ENCODE results near the gene WFDC1.
A peak's percentile ranks its signal among the peaks of the same experiment; 100 is the strongest.

The WFDC1 gene

GRCh38 chr16:84274515-84274914 lies 20.2 kb upstream of the WFDC1 start:
- no peak for DNase-seq

- DNase-seq: no peak
These were observed 19.0 kb upstream of the WFDC1 start for GRCh38 chr16:84275585-84276151.

- DNase-seq: peak; percentile 82 to 83
These were observed 17.3 kb upstream of the WFDC1 start for GRCh38 chr16:84277244-84277823.

GRCh38 chr16:84278333-84278732 lies 16.3 kb upstream of the WFDC1 start:
- no peak for DNase-seq

GRCh38 chr16:84278968-84279367 lies 15.7 kb upstream of the WFDC1 start:
- DNase-seq: no peak

- DNase-seq: no peak
These were observed 14.8 kb upstream of the WFDC1 start for GRCh38 chr16:84279881-84280280.

- no peak for DNase-seq
These were observed 13.6 kb upstream of the WFDC1 start for GRCh38 chr16:84281074-84281473.

- no peak for DNase-seq
These were observed 12.1 kb upstream of the WFDC1 start for GRCh38 chr16:84282533-84282932.

- DNase-seq: no peak
These were observed 11.1 kb upstream of the WFDC1 start for GRCh38 chr16:84283314-84284153.

- DNase-seq: no peak
These were observed 10.4 kb upstream of the WFDC1 start for GRCh38 chr16:84284154-84284722.

- DNase-seq: no peak
These were observed 8.0 kb upstream of the WFDC1 start for GRCh38 chr16:84286578-84287240.

GRCh38 chr16:84288902-84289301 lies 5.8 kb upstream of the WFDC1 start:
- no peak for DNase-seq

- no peak for DNase-seq
These were observed 3.5 kb upstream of the WFDC1 start for GRCh38 chr16:84291226-84291625.

- DNase-seq: no peak
These were observed 2.7 kb upstream of the WFDC1 start for GRCh38 chr16:84292011-84292410.

- DNase-seq: no peak
These were observed 1.3 kb upstream of the WFDC1 start for GRCh38 chr16:84293406-84293805.

- DNase-seq: no peak
These were observed 561 bp upstream of the WFDC1 start for GRCh38 chr16:84294117-84294516.

GRCh38 chr16:84295203-84295860 lies 654 bp downstream of the WFDC1 start:
- no peak for DNase-seq

- DNase-seq: no peak
These were observed 3.8 kb downstream of the WFDC1 start for GRCh38 chr16:84298376-84298899.

GRCh38 chr16:84299734-84300440 lies 5.2 kb downstream of the WFDC1 start:
- no peak for DNase-seq

- no peak for DNase-seq
These were observed 7.7 kb downstream of the WFDC1 start for GRCh38 chr16:84302111-84302954.

GRCh38 chr16:84303023-84303422 lies 8.3 kb downstream of the WFDC1 start:
- DNase-seq: no peak

All from stimulated activated CD4-positive, alpha-beta T cell treated with anti-CD3 and anti-CD28 coated beads, Interleukin-2, amount 100 ng/mL, for 24 hours (primary cell).